GM12878 (cell line): ENCODE results near the gene SEC16A. TPM values are rescaled to one million over a fixed set of nuclear protein-coding genes. Genes with fewer than 3 reads are reported as not detected.

ENCODE experiments used
- ATAC-seq: fragments of 200-7000 bp; cut with Tn5 transposase; 3 replicates; pipeline ENCODE4 v1.9.1; 2020; ENCODE audit warnings: mild to moderate bottlenecking, moderate library complexity
- BruUV-seq: library from RNA; stranded (reverse); fragments of 400-500 nt; replicated peaks from 2 replicates; lab custom pipeline; 2021; lab: Mats Ljungman, UMichigan
- CTCF ChIA-PET: fragments of 300-600 bp; sonication (Branson Sonifier 250); formaldehyde crosslinking; extraction: SDS; loops from one replicate; lab custom pipeline; 2021; ENCODE audit warnings: inconsistent platforms; lab: Yijun Ruan, JAX
- POLR2A ChIA-PET: fragments of 350-600 bp; formaldehyde crosslinking; extraction: SDS; loops from one replicate; lab custom pipeline; 2021; ENCODE audit warnings: inconsistent platforms; lab: Charles Lee
- RAD21 ChIA-PET: fragments of 300-600 bp; sonication (Branson Sonifier 250); formaldehyde crosslinking; loops from one replicate; lab custom pipeline; 2023; ENCODE audit warnings: antibody characterized with exemption; ENCODE audit not compliant: unreplicated experiment; lab: Charles Lee
- SMC1A ChIA-PET: fragments of 300-600 bp; sonication (Branson Sonifier 250); formaldehyde crosslinking; loops from one replicate; lab custom pipeline; 2023; ENCODE audit not compliant: unreplicated experiment, uncharacterized antibody; lab: Charles Lee
- DNase-seq: peaks from one replicate; pipeline ENCODE4 v3.0.0-alpha.2; 2011; ENCODE audit warnings: low read depth, low spot score
- FAIRE-seq: peaks from 3 replicates; lab custom pipeline; 2011; peaks lifted over from hg19 to GRCh38; lab: Jason Lieb, UNC
- H2AFZ ChIP-seq: 2 replicates; pipeline ENCODE4 v1.6.0; 2011; ENCODE audit warnings: low read depth, low read length, control low read depth; ENCODE audit not compliant: control insufficient read depth
- H3K27ac ChIP-seq: 2 replicates; pipeline ENCODE4 v1.5.1; 2011; ENCODE audit warnings: control low read depth; ENCODE audit not compliant: control insufficient read depth, insufficient read depth
- H3K27me3 ChIP-seq, 2 experiments: replicated peaks in 1 of 2; 2 replicates each; pipeline versions ENCODE4 v1.6.0 to v1.6.1; 2011; ENCODE audit warnings: low read length in 1 of 2; ENCODE audit not compliant: control insufficient read depth in 2 of 2, insufficient read depth in 2 of 2
- H3K36me3 ChIP-seq, 2 experiments: 2 replicates each; pipeline ENCODE4 v1.5.1; 2011; ENCODE audit warnings: low read length in 1 of 2; ENCODE audit not compliant: control insufficient read depth in 2 of 2, insufficient read depth in 2 of 2
- H3K4me1 ChIP-seq: 2 replicates; pipeline ENCODE4 v1.6.1; 2011; ENCODE audit warnings: mild to moderate bottlenecking, low read length, moderate library complexity, mixed read lengths; ENCODE audit not compliant: control insufficient read depth, insufficient read depth
- H3K4me2 ChIP-seq: 2 replicates; pipeline ENCODE4 v1.6.0; 2011; ENCODE audit warnings: control low read depth; ENCODE audit not compliant: control insufficient read depth, insufficient read depth
- H3K4me3 ChIP-seq: fragments of 200-600 bp; sonication (generic); 2 replicates; pipeline ENCODE4 v1.5.1; 2016
- H3K79me2 ChIP-seq: 2 replicates; pipeline ENCODE4 v1.6.0; 2011; ENCODE audit warnings: low read length; ENCODE audit not compliant: control insufficient read depth, insufficient read depth
- H3K9ac ChIP-seq: 2 replicates; pipeline ENCODE4 v1.8.0; 2011; ENCODE audit warnings: low read length, control low read depth, mixed read lengths; ENCODE audit not compliant: control insufficient read depth, insufficient read depth
- H3K9me3 ChIP-seq: replicated peaks from 3 replicates; pipeline ENCODE4 v1.5.1; 2011; ENCODE audit warnings: mild to moderate bottlenecking, low read length; ENCODE audit not compliant: control insufficient read depth, insufficient read depth
- H4K20me1 ChIP-seq: 2 replicates; pipeline ENCODE4 v1.6.0; 2011; ENCODE audit not compliant: control insufficient read depth, insufficient read depth
- BCL11A ChIP-seq: IDR thresholded peaks from 2 replicates; pipeline ENCODE4 v1.6.1; 2011; ENCODE audit warnings: low read depth, low read length
- CBX3 ChIP-seq: fragments of 200-600 bp; sonication (generic); IDR thresholded peaks from 2 replicates; pipeline ENCODE4 v1.6.1; 2016; ENCODE audit warnings: low read depth, borderline replicate concordance
- CEBPB ChIP-seq, 2 experiments: fragments of 150-350 bp in 1 of 2; IDR thresholded peaks; 2 replicates each; pipeline ENCODE4 v1.6.1; 2012 to 2014; ENCODE audit warnings: low read depth in 2 of 2, low read length in 2 of 2, borderline replicate concordance in 1 of 2, inconsistent platforms in 1 of 2
- CHD2 ChIP-seq: IDR thresholded peaks from 2 replicates; pipeline ENCODE4 v1.6.1; 2011; ENCODE audit warnings: low read depth, low read length, improper control_type of control experiment, borderline replicate concordance
- HDGF ChIP-seq: fragments of 450-650 bp; IDR thresholded peaks from 2 replicates; pipeline ENCODE4 v1.6.1; 2016; ENCODE audit warnings: antibody characterized with exemption
- IRF4 ChIP-seq: IDR thresholded peaks from 2 replicates; pipeline ENCODE4 v1.6.1; 2011; ENCODE audit warnings: low read depth, low read length
- KDM1A ChIP-seq: fragments of 200-600 bp; sonication (generic); IDR thresholded peaks from 2 replicates; pipeline ENCODE4 v1.6.1; 2016; ENCODE audit warnings: borderline replicate concordance
- MTA3 ChIP-seq: IDR thresholded peaks from 2 replicates; pipeline ENCODE4 v1.6.1; 2012; ENCODE audit warnings: low read length, inconsistent platforms, borderline replicate concordance
- PAX8 ChIP-seq: fragments of 450-650 bp; IDR thresholded peaks from 2 replicates; pipeline ENCODE4 v1.6.1; 2017; ENCODE audit warnings: mild to moderate bottlenecking, moderate library complexity
- RAD51 ChIP-seq: fragments of 450-650 bp; IDR thresholded peaks from 2 replicates; pipeline ENCODE4 v1.6.1; 2016; ENCODE audit warnings: moderate library complexity, mild to moderate bottlenecking, inconsistent platforms
- TARDBP ChIP-seq: IDR thresholded peaks from 2 replicates; pipeline ENCODE4 v1.6.1; 2016; ENCODE audit warnings: borderline replicate concordance
- TCF7 ChIP-seq: IDR thresholded peaks from 2 replicates; pipeline ENCODE4 v1.6.1; 2014; ENCODE audit warnings: antibody characterized with exemption, borderline replicate concordance
- ZNF274 ChIP-seq: IDR thresholded peaks from one replicate; pipeline ENCODE4 v1.8.0; 2011; ENCODE audit not compliant: insufficient read length, insufficient read depth
- WGBS: methylation state at CpG from one replicate; pipeline ENCODE4 v1.1.6; 2016; ENCODE audit warnings: low lambda C conversion rate; ENCODE audit not compliant: insufficient replicate concordance, insufficient coverage; ENCODE audit errors: missing lambda C conversion rate; 5-methylcytosine and 5-hydroxymethylcytosine counted together
- in situ Hi-C: fragments of 300-500 bp; cut with MboI; formaldehyde crosslinking; loops from 9 replicates; pipeline ENCODE4 v1.14.3; 2018; ENCODE audit warnings: mixed read lengths
- intact Hi-C: fragments of 100-400 bp; cut with micrococcal nuclease; formaldehyde crosslinking; loops from one replicate; pipeline ENCODE4 v1.14.2; 2022; ENCODE audit not compliant: unreplicated experiment
- polyA plus RNA-seq, 11 experiments: library from polyadenylated mRNA; depleted of rRNA in 4 of 11; unstranded in 6 of 11; stranded (reverse) in 5 of 11; fragments of >200 nt; fragmentation: Nextera tagmentation in 4 of 11; fragmentation: Illumina TruSeq in 1 of 11; extraction: Ambion mirVana in 4 of 11; extraction: Trizol in 1 of 11; gene quantifications; 1 replicate in 1 of 11; 2 replicates in 10 of 11; pipeline versions ENCODE4 v1.2.1 to v1.2.3, GENCODE V29; 2011 to 2016; ENCODE audit warnings: inconsistent platforms in 2 of 11, missing spikeins in 2 of 11, low read depth in 1 of 11
- total RNA-seq, 4 experiments: library from RNA; depleted of rRNA in 3 of 4; stranded (reverse); fragments of >200 nt in 3 of 4; fragmentation: Illumina TruSeq in 1 of 4; extraction: Trizol in 1 of 4; gene quantifications; 2 replicates each; pipeline versions ENCODE4 v1.2.1 to v1.2.3, GENCODE V29; 2013 to 2021
- TF ChIP-seq, protein P1 (sequence below): IDR thresholded peaks from 2 replicates; pipeline ENCODE4 v1.6.1; 2011; ENCODE audit warnings: borderline replicate concordance, low read depth, mild to moderate bottlenecking, moderate library complexity, low read length; ENCODE audit not compliant: insufficient read depth, poor library complexity, severe bottlenecking
- TF ChIP-seq, protein P2 (sequence below): fragments of 450-650 bp; conservative IDR thresholded peaks from 2 replicates; pipeline ENCODE4 v1.6.1; 2017; ENCODE audit warnings: mild to moderate bottlenecking, moderate library complexity
- TF ChIP-seq, protein P3 (sequence below): IDR thresholded peaks from 2 replicates; pipeline ENCODE4 v1.6.1; 2012; ENCODE audit warnings: low read depth, low read length, improper control_type of control experiment

Gene SEC16A
- total and polyA plus RNA-seq, 10 of the 15 experiments (the other 5 are each of a cell fraction or from before 2014, with no cell fraction given), result 9.9 to 59.1 (median 21.7) TPM

DNA sequence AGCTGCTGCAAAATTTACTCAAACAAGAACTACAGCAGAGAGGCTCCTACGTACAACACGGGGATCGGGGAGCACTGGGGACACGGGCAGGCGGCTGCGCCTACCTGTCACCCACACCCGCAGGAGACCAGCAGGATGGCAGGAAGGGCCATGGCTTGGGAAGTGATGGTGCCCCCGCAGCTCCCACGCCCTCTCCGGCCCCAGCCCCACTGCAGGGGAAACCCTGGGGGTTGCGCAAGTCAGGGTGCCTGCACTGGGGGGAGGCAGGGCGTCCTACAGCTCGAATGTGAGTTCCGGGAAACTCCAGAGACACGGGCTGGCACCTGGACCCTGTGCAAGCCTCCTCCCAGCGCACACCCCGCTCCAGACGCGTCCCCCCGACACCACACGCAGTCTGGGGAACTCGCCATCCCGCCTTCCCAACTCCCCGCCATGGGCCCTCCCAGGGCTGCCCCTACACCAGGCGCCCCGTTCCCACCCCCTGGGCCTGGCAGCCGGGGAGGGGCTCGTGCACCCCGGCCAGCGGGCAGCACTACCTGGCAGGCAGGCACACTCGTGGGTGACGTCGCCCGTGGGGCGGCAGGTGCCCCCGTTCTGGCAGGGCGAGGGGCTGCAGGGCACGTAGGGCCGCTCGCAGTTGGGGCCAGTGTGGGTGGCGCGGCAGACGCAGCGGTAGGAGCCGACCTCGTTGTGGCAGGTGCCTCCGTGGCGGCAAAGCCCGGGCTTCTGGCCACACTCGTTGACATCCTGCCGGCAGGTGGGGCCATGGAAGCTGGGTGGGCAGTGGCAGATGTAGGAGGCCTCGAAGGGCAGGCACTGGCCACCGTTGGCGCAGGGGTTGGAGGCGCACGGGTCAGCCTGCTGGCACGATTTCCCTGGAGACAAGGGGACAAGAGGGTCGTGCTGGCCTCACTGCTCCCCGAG, 39.7 kb upstream of the SEC16A start:
- in situ Hi-C loops, result no loop called here
- no peaks in the 10 kb centered on the region for H3K9me3 ChIP-seq
- no TSS peak for BruUV-seq
- ChIA-PET CTCF (no interaction called here), SMC1A (no interaction called here), RAD21 (no interaction called here), POLR2A (no interaction called here)
- no peak overlapping the region for H3K4me3 ChIP-seq
- H3K79me2 ChIP-seq, result no peaks in the 10 kb centered on the region
- 91% methylated on average over 55 of the region's 59 CpGs for WGBS
- H3K4me1 ChIP-seq, result no peaks in the 10 kb centered on the region
- H3K27ac ChIP-seq, result no peak overlapping the region
- no peaks in the 10 kb centered on the region for H4K20me1 ChIP-seq
- peaks cover 2 to 34% of the 10 kb centered on the region in 2 experiments; a peak in 2 of 4 replicates for H3K36me3 ChIP-seq
- H3K27me3 ChIP-seq, result no peaks in the 10 kb centered on the region
- H3K9ac ChIP-seq, result no peak overlapping the region
- no peak overlapping the region for H2AFZ ChIP-seq
- no peak for FAIRE-seq
- H3K4me2 ChIP-seq, result no peak overlapping the region
- no peak for TF ChIP-seq PAX8
- no peak for TF ChIP-seq HDGF
- TF ChIP-seq CEBPB (IDR thresholded peaks at IDR 0.05; ENCODE audit: borderline replicate concordance in 1 of 2, low read depth in 2 of 2, low read length in 2 of 2), result no peak
- TF ChIP-seq CBX3, result no peak
- no peak for TF ChIP-seq TCF7
- TF ChIP-seq MTA3, result no peak
- TF ChIP-seq RAD51, result no peak
- no peak for TF ChIP-seq KDM1A
- TF ChIP-seq, protein P1, sequence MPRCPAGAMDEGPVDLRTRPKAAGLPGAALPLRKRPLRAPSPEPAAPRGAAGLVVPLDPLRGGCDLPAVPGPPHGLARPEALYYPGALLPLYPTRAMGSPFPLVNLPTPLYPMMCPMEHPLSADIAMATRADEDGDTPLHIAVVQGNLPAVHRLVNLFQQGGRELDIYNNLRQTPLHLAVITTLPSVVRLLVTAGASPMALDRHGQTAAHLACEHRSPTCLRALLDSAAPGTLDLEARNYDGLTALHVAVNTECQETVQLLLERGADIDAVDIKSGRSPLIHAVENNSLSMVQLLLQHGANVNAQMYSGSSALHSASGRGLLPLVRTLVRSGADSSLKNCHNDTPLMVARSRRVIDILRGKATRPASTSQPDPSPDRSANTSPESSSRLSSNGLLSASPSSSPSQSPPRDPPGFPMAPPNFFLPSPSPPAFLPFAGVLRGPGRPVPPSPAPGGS, result no peak
- TF ChIP-seq, protein P2, sequence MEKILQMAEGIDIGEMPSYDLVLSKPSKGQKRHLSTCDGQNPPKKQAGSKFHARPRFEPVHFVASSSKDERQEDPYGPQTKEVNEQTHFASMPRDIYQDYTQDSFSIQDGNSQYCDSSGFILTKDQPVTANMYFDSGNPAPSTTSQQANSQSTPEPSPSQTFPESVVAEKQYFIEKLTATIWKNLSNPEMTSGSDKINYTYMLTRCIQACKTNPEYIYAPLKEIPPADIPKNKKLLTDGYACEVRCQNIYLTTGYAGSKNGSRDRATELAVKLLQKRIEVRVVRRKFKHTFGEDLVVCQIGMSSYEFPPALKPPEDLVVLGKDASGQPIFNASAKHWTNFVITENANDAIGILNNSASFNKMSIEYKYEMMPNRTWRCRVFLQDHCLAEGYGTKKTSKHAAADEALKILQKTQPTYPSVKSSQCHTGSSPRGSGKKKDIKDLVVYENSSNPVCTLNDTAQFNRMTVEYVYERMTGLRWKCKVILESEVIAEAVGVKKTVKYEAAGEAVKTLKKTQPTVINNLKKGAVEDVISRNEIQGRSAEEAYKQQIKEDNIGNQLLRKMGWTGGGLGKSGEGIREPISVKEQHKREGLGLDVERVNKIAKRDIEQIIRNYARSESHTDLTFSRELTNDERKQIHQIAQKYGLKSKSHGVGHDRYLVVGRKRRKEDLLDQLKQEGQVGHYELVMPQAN, result no peak
- no peak for TF ChIP-seq BCL11A
- no peak for TF ChIP-seq CHD2
- TF ChIP-seq, protein P3, sequence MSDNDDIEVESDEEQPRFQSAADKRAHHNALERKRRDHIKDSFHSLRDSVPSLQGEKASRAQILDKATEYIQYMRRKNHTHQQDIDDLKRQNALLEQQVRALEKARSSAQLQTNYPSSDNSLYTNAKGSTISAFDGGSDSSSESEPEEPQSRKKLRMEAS, result no peak
- no peak for TF ChIP-seq ZNF274
- no peak for TF ChIP-seq TARDBP
- no peak for TF ChIP-seq IRF4
- no peak for ATAC-seq
- no peak for DNase-seq
- intact Hi-C loops, result no loop called here
